Measurements from ENCODE around the gene SSC4D. TPM values are rescaled to one million over a fixed set of nuclear protein-coding genes. Genes with fewer than 3 reads are reported as not detected.

Gene SSC4D
- total and polyA plus RNA-seq, 9 of the 15 experiments (the other 6 are each of a cell fraction or from before 2014, with no cell fraction given), result 0.06 to 1.1 (median 0.85) TPM; not detected in 1

DNA sequence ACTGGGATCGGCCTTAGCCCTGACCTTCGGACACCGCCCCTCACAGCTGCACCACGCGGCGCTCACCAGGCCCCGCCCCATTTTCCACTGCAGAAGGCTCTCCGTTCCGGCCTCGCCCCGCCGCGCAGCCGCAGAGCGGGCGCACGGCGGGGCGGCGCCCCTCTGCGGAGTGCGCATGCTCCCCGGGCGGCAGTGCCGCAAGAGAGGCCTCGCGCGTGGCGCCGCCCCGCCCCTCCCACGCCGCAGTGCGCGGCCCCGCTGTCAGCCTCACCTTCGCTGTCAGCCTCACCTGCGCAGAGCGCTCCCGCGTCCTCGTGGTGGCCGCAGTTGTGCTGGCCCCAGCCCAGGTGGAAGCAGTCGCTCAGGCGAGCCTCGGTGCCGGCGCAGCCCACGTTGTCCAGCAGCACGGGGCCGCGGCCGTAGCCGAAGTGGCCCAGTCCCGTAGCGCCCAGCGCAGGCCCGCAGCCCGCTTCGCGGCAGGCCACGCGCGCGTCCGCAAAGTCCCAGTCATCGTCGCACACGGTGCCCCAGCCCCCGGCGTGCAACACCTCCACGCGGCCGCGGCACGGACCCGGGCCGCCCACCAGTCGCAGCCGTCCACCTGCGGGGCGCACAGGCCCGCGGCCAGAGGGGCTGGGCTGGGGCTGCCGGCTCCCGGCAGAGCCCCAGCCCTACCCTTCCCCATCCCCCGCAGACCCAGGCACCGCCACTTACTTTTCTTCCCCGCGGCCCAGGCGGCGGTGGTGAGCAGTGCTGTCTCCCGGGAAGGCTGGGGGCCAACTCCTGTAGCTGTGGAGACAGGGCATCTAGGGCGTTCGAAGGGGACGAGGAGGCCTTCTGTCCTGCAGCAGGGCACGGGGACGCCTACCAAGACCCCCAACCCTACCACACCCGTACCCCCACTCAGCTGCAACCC lies 16.1 kb downstream of the SSC4D start (continued):
- TF ChIP-seq, protein P1, sequence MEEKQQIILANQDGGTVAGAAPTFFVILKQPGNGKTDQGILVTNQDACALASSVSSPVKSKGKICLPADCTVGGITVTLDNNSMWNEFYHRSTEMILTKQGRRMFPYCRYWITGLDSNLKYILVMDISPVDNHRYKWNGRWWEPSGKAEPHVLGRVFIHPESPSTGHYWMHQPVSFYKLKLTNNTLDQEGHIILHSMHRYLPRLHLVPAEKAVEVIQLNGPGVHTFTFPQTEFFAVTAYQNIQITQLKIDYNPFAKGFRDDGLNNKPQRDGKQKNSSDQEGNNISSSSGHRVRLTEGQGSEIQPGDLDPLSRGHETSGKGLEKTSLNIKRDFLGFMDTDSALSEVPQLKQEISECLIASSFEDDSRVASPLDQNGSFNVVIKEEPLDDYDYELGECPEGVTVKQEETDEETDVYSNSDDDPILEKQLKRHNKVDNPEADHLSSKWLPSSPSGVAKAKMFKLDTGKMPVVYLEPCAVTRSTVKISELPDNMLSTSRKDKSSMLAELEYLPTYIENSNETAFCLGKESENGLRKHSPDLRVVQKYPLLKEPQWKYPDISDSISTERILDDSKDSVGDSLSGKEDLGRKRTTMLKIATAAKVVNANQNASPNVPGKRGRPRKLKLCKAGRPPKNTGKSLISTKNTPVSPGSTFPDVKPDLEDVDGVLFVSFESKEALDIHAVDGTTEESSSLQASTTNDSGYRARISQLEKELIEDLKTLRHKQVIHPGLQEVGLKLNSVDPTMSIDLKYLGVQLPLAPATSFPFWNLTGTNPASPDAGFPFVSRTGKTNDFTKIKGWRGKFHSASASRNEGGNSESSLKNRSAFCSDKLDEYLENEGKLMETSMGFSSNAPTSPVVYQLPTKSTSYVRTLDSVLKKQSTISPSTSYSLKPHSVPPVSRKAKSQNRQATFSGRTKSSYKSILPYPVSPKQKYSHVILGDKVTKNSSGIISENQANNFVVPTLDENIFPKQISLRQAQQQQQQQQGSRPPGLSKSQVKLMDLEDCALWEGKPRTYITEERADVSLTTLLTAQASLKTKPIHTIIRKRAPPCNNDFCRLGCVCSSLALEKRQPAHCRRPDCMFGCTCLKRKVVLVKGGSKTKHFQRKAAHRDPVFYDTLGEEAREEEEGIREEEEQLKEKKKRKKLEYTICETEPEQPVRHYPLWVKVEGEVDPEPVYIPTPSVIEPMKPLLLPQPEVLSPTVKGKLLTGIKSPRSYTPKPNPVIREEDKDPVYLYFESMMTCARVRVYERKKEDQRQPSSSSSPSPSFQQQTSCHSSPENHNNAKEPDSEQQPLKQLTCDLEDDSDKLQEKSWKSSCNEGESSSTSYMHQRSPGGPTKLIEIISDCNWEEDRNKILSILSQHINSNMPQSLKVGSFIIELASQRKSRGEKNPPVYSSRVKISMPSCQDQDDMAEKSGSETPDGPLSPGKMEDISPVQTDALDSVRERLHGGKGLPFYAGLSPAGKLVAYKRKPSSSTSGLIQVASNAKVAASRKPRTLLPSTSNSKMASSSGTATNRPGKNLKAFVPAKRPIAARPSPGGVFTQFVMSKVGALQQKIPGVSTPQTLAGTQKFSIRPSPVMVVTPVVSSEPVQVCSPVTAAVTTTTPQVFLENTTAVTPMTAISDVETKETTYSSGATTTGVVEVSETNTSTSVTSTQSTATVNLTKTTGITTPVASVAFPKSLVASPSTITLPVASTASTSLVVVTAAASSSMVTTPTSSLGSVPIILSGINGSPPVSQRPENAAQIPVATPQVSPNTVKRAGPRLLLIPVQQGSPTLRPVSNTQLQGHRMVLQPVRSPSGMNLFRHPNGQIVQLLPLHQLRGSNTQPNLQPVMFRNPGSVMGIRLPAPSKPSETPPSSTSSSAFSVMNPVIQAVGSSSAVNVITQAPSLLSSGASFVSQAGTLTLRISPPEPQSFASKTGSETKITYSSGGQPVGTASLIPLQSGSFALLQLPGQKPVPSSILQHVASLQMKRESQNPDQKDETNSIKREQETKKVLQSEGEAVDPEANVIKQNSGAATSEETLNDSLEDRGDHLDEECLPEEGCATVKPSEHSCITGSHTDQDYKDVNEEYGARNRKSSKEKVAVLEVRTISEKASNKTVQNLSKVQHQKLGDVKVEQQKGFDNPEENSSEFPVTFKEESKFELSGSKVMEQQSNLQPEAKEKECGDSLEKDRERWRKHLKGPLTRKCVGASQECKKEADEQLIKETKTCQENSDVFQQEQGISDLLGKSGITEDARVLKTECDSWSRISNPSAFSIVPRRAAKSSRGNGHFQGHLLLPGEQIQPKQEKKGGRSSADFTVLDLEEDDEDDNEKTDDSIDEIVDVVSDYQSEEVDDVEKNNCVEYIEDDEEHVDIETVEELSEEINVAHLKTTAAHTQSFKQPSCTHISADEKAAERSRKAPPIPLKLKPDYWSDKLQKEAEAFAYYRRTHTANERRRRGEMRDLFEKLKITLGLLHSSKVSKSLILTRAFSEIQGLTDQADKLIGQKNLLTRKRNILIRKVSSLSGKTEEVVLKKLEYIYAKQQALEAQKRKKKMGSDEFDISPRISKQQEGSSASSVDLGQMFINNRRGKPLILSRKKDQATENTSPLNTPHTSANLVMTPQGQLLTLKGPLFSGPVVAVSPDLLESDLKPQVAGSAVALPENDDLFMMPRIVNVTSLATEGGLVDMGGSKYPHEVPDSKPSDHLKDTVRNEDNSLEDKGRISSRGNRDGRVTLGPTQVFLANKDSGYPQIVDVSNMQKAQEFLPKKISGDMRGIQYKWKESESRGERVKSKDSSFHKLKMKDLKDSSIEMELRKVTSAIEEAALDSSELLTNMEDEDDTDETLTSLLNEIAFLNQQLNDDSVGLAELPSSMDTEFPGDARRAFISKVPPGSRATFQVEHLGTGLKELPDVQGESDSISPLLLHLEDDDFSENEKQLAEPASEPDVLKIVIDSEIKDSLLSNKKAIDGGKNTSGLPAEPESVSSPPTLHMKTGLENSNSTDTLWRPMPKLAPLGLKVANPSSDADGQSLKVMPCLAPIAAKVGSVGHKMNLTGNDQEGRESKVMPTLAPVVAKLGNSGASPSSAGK (IDR thresholded peaks at IDR 0.05), result peak; percentile 96
- TF ChIP-seq ZNF253 (CRISPR knock-in tag; conservative IDR thresholded peaks at IDR 0.05) (no peak), ZNF561 (CRISPR knock-in tag; conservative IDR thresholded peaks at IDR 0.05) (no peak), PHF20 (IDR thresholded peaks at IDR 0.05; ENCODE audit: partially characterized antibody) (peak; percentile 69), POLR2AphosphoS2 (IDR thresholded peaks at IDR 0.05; ENCODE audit: low read length) (0 out of 2 replicates have a peak, but pooled peaks have one; percentile 45), GTF2A2 (tag; IDR thresholded peaks at IDR 0.05) (0 out of 2 replicates have a peak, but pooled peaks have one; percentile 19), ZNF57 (CRISPR knock-in tag; IDR thresholded peaks at IDR 0.05) (no peak)
- TF ChIP-seq, protein P2, sequence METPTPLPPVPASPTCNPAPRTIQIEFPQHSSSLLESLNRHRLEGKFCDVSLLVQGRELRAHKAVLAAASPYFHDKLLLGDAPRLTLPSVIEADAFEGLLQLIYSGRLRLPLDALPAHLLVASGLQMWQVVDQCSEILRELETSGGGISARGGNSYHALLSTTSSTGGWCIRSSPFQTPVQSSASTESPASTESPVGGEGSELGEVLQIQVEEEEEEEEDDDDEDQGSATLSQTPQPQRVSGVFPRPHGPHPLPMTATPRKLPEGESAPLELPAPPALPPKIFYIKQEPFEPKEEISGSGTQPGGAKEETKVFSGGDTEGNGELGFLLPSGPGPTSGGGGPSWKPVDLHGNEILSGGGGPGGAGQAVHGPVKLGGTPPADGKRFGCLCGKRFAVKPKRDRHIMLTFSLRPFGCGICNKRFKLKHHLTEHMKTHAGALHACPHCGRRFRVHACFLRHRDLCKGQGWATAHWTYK (CRISPR knock-in tag; IDR thresholded peaks at IDR 0.05), result peak; percentile 93
- TF ChIP-seq, protein P3, sequence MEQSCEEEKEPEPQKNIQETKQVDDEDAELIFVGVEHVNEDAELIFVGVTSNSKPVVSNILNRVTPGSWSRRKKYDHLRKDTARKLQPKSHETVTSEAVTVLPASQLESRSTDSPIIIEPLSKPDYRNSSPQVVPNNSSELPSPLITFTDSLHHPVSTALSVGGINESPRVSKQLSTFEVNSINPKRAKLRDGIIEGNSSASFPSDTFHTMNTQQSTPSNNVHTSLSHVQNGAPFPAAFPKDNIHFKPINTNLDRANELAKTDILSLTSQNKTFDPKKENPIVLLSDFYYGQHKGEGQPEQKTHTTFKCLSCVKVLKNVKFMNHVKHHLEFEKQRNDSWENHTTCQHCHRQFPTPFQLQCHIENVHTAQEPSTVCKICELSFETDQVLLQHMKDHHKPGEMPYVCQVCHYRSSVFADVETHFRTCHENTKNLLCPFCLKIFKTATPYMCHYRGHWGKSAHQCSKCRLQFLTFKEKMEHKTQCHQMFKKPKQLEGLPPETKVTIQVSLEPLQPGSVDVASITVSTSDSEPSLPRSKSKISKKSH (CRISPR knock-in tag; IDR thresholded peaks at IDR 0.05), result no peak
- TF ChIP-seq, protein P4, sequence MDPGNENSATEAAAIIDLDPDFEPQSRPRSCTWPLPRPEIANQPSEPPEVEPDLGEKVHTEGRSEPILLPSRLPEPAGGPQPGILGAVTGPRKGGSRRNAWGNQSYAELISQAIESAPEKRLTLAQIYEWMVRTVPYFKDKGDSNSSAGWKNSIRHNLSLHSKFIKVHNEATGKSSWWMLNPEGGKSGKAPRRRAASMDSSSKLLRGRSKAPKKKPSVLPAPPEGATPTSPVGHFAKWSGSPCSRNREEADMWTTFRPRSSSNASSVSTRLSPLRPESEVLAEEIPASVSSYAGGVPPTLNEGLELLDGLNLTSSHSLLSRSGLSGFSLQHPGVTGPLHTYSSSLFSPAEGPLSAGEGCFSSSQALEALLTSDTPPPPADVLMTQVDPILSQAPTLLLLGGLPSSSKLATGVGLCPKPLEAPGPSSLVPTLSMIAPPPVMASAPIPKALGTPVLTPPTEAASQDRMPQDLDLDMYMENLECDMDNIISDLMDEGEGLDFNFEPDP (CRISPR knock-in tag; IDR thresholded peaks at IDR 0.05), result 0 out of 2 replicates have a peak, but pooled peaks have one; percentile 7

Measured in K562 (cell line).